Spleen (tissue), 7 donors: ENCODE measurements around the gene OR2A14.

Experiments used
- POLR2A ChIP-seq, 3 donors: fragments of 450-650 bp; IDR thresholded peaks; one replicate each; pipeline ENCODE4 v1.5.1; 2017; ENCODE audit warnings: antibody characterized with exemption in 3 of 3, mild to moderate bottlenecking in 1 of 3
- TF ChIP-seq, protein P1 (sequence below), 11 experiments: fragments of 200-600 bp in 7 of 11; fragments of 450-650 bp in 4 of 11; sonication (generic) in 4 of 11; IDR thresholded peaks in 8 of 11; conservative IDR thresholded peaks in 3 of 11; 1 replicate in 7 of 11; 2 replicates in 4 of 11; pipeline versions ENCODE4 v1.4.0 to v1.8.0; 2016 to 2021; ENCODE audit warnings: antibody characterized with exemption in 11 of 11, inconsistent platforms in 4 of 11, mild to moderate bottlenecking in 1 of 11
- donor health status: DM: no; HTN: no; CAD: no; lungs with moderate emphysema.
- donor health status: DM: no; HTN: no; CAD: no.
- donor health status: DM: no; HTN: no; CAD: no.

GRCh38 chr7:144133307-144133706 lies 10.3 kb downstream of the OR2A14 start:
- TF ChIP-seq, protein P1, sequence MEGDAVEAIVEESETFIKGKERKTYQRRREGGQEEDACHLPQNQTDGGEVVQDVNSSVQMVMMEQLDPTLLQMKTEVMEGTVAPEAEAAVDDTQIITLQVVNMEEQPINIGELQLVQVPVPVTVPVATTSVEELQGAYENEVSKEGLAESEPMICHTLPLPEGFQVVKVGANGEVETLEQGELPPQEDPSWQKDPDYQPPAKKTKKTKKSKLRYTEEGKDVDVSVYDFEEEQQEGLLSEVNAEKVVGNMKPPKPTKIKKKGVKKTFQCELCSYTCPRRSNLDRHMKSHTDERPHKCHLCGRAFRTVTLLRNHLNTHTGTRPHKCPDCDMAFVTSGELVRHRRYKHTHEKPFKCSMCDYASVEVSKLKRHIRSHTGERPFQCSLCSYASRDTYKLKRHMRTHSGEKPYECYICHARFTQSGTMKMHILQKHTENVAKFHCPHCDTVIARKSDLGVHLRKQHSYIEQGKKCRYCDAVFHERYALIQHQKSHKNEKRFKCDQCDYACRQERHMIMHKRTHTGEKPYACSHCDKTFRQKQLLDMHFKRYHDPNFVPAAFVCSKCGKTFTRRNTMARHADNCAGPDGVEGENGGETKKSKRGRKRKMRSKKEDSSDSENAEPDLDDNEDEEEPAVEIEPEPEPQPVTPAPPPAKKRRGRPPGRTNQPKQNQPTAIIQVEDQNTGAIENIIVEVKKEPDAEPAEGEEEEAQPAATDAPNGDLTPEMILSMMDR (IDR thresholded peaks at IDR 0.05 in 8 of 11, conservative IDR thresholded peaks at IDR 0.05 in 3 of 11): no peak
- no peak for TF ChIP-seq POLR2A (IDR thresholded peaks at IDR 0.05)
